MCF 10A (cell line): ENCODE data around the gene TFIP11. TPM values are rescaled to one million over a fixed set of nuclear protein-coding genes. Genes with fewer than 3 reads are reported as not detected.

Experiments
- Bru-seq: library from RNA; stranded (reverse); fragments of 400-500 nt; gene quantifications from one replicate; lab custom pipeline; 2021; lab: Mats Ljungman, UMichigan
- BruChase-seq, 2 experiments: library from RNA; stranded (reverse); fragments of 400-500 nt; gene quantifications; one replicate each; lab custom pipeline; 2021; lab: Mats Ljungman, UMichigan
- BruUV-seq: library from RNA; stranded (reverse); fragments of 400-500 nt; replicated peaks from 2 replicates; lab custom pipeline; 2021; lab: Mats Ljungman, UMichigan
- CTCF ChIA-PET: fragments of 300-600 bp; sonication (Branson Sonifier 250); formaldehyde crosslinking; extraction: SDS; loops from one replicate; lab custom pipeline; 2021; ENCODE audit warnings: antibody characterized with exemption, inconsistent platforms; lab: Yijun Ruan, JAX
- POLR2A ChIA-PET: fragments of 300-600, 350-650 bp; sonication (Branson Sonifier 250); formaldehyde crosslinking; extraction: SDS; loops from one replicate; lab custom pipeline; 2020; ENCODE audit warnings: antibody characterized with exemption, inconsistent platforms; lab: Yijun Ruan, JAX
- DNase-seq: peaks from one replicate; pipeline ENCODE4 v3.0.0-alpha.2; 2018; ENCODE audit not compliant: unreplicated experiment
- H3K27ac Mint-ChIP-seq: one replicate; pipeline ENCODE4 v1.8.0; 2022; ENCODE audit warnings: mild to moderate bottlenecking, low read depth, mixed read lengths; ENCODE audit not compliant: unreplicated experiment
- H3K27me3 Mint-ChIP-seq: one replicate; pipeline ENCODE4 v1.8.0; 2022; ENCODE audit warnings: mixed read lengths; ENCODE audit not compliant: insufficient read depth, unreplicated experiment
- H3K36me3 Mint-ChIP-seq: one replicate; pipeline ENCODE4 v1.8.0; 2022; ENCODE audit warnings: mild to moderate bottlenecking, moderate library complexity, mixed read lengths; ENCODE audit not compliant: insufficient read depth, unreplicated experiment
- H3K4me1 Mint-ChIP-seq: one replicate; pipeline ENCODE4 v1.8.0; 2022; ENCODE audit warnings: mixed read lengths; ENCODE audit not compliant: insufficient read depth, unreplicated experiment
- H3K4me3 Mint-ChIP-seq: one replicate; pipeline ENCODE4 v1.8.0; 2022; ENCODE audit warnings: mild to moderate bottlenecking, moderate library complexity, mixed read lengths; ENCODE audit not compliant: unreplicated experiment
- H3K9me3 Mint-ChIP-seq: one replicate; pipeline ENCODE4 v1.8.0; 2022; ENCODE audit warnings: mixed read lengths; ENCODE audit not compliant: unreplicated experiment
- intact Hi-C: fragments of 100-400 bp; cut with micrococcal nuclease; formaldehyde crosslinking; loops from 2 replicates; pipeline ENCODE4 v1.14.1; 2022
- long read RNA-seq: library from polyadenylated mRNA; stranded (forward); transcript quantifications from one replicate; pipeline ENCODE4 v2.0.0, GENCODE V29; 2022
- total RNA-seq: library from RNA; stranded (reverse); gene quantifications from 2 replicates; pipeline ENCODE4 v1.2.3, GENCODE V29; 2022
- TF ChIP-seq, protein P1 (sequence below): fragments of 200-600 bp; IDR thresholded peaks from one replicate; pipeline ENCODE4 v1.8.0; 2022; ENCODE audit warnings: antibody characterized with exemption, mild to moderate bottlenecking; ENCODE audit not compliant: unreplicated experiment

The TFIP11 gene
- 41.0 and 58.9 TPM in 2 replicates for total RNA-seq
- Bru-seq, nascent RNA, result percentile 73 among the genes with signal in this experiment
- percentile 82 among the genes with signal in this experiment for BruChase-seq, experiment 1, labeled RNA remaining after a 6-hour chase
- BruChase-seq, experiment 2, labeled RNA remaining after a 2-hour chase, result percentile 77 among the genes with signal in this experiment
- long read RNA-seq, transcript TFIP11-204 (15 exons, 3,586 nt), result major isoform, 105 of 171 reads
- long read RNA-seq, transcript TFIP11-201 (16 exons, 2,896 nt), result minor isoform, 17 of 171 reads
- long read RNA-seq, partial matches to known transcripts, result 8 of 171 reads
- long read RNA-seq, other reads (novel, unspliced or antisense), result 40 of 171 reads

DNA sequence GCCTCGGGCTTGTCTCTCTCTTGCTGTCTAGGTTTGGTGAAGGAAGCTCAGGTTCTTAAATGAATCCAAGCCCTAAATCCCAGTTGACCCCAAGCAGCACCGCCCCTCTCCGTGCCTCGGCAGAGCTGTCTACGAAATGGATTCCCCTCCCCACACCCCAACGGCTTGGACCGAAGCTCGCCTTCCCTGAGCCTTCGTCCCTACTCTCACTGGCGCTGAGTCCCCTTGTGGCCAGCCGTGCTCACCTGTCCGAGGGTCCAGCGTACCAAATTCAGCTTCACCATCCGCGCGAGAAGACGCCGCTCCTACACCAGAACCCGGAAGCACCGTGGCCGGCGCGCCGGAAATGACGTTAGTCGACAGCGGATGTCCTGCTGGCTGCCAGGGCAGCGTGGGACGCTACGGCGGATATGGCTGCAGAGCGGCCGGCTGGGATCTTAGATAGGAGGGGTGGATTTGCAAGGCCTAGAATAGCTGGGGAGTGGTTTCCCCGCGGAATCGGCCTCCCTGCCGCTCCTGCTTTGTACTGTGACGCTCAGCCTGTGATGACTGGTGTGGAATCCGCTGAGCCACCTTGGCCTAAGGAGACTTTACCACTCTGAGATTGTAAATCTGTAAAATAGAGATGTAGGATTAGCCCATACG lies at the start of gene TFIP11:
Gene TFIP11, minus strand, starts transcription at position 325 of the 645 bp plus-strand sequence. CDS start 2,201 bp downstream, outside the sequence.
- CTCF ChIA-PET, result interaction anchor here (0.5 to 1.6 kb wide), 5 partner anchors 9 to 1541 kb away, joined by 3 to 12 read pairs (median 4); no protein-coding TSS in a partner anchor
- Mint-ChIP-seq H3K27ac (peak within 1 kb of the TSS; percentile 99), H3K4me1 (peaks cover 16% of the 10 kb centered on the region), H3K9me3 (no peaks in the 10 kb centered on the region), H3K27me3 (no peaks in the 10 kb centered on the region), H3K4me3 (peak within 1 kb of the TSS; percentile 100), H3K36me3 (peaks cover 37% of the 10 kb centered on the region)
- TF ChIP-seq, protein P1, sequence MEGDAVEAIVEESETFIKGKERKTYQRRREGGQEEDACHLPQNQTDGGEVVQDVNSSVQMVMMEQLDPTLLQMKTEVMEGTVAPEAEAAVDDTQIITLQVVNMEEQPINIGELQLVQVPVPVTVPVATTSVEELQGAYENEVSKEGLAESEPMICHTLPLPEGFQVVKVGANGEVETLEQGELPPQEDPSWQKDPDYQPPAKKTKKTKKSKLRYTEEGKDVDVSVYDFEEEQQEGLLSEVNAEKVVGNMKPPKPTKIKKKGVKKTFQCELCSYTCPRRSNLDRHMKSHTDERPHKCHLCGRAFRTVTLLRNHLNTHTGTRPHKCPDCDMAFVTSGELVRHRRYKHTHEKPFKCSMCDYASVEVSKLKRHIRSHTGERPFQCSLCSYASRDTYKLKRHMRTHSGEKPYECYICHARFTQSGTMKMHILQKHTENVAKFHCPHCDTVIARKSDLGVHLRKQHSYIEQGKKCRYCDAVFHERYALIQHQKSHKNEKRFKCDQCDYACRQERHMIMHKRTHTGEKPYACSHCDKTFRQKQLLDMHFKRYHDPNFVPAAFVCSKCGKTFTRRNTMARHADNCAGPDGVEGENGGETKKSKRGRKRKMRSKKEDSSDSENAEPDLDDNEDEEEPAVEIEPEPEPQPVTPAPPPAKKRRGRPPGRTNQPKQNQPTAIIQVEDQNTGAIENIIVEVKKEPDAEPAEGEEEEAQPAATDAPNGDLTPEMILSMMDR, result no peak
- POLR2A ChIA-PET, result interaction anchor here (0.6 to 3.9 kb wide), 17 partner anchors 9 to 1562 kb away, joined by 3 to 58 read pairs (median 5); partner anchors contain the start of genes HPS4, SRRD and TPST2
- peak; percentile 88 for DNase-seq
- no TSS peak for BruUV-seq
- intact Hi-C loops, result loop anchor here (5.0 kb wide), 1 partner anchor 80 kb away; the partner anchor contains the start of gene TPST2

DNA sequence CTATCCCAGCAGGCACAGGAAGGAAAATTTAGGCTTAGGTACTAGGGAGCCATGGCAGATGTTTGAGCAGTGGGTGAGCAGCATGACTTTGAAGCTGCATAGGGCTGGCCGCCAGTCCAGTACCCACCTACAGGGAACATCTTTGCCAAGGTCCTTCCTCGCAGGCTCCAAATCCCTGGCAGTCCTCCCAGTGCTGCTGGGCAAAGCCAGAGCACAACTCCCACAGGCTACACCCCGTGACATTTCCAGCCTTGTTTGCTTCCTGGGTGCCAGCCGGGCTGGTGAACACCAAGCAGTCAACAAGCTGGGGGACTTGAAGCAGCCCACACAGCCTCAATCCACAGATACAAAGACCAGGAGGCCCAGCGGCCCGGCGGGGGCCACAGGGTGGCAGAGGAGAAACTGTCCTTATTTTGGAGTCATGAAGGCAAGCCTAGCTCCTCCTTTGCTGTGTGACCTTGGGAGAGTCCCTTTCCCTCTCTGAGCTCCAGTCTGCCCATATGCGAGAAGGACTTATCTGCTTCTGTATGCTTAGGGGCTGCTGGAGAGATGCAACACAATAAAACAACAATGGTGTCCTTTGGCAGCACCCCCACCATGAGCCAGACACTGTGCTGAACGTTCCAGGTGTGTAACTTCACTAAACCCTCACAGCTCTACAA lies 49.6 kb upstream of the TFIP11 start:
- BruUV-seq, result no TSS peak
- intact Hi-C loops, result no loop called here
- POLR2A ChIA-PET, result no interaction called here
- peak; percentile 7 for DNase-seq
- H3K9me3 Mint-ChIP-seq, result no peaks in the 10 kb centered on the region
- no peaks in the 10 kb centered on the region for H3K27me3 Mint-ChIP-seq
- H3K4me3 Mint-ChIP-seq, result no peak overlapping the region
- no peaks in the 10 kb centered on the region for H3K36me3 Mint-ChIP-seq
- TF ChIP-seq, protein P1, result no peak
- no peak overlapping the region for H3K27ac Mint-ChIP-seq
- CTCF ChIA-PET, result interaction anchor here (0.6 kb wide), 3 partner anchors 32 to 1655 kb away, joined by 3 read pairs; no protein-coding TSS in a partner anchor
- H3K4me1 Mint-ChIP-seq, result no peaks in the 10 kb centered on the region

DNA sequence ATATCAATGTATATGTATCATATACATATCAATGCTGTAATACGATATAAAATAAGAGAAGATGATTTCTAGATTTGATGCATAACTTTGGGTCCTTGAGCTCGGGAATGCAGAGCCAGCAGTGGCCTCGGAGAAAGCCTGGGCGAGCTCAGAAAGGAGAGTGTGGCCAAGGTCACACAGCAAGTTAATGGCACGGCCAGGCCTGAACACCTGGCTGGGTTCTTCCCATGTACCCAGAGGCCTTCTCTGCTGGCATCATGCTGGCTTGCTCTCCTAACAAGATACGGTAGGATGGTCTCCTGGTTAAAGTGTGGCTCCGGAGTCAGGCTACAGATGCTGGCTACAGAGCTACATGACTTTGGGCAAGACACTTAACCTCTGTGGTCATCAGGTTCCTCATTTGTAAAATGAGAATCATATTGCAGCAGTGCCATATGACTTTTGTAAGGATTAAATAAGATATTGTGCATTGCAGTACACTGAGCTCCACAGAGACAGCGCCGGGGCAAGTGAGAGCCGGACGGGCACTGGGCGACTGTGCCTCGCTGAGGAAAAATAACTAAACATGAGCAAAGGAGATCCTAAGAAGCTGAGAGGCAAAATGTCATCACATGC lies 47.8 kb upstream of the TFIP11 start:
- no peak overlapping the region for H3K4me3 Mint-ChIP-seq
- TF ChIP-seq, protein P1, result no peak
- no peaks in the 10 kb centered on the region for H3K4me1 Mint-ChIP-seq
- no peaks in the 10 kb centered on the region for H3K36me3 Mint-ChIP-seq
- H3K27me3 Mint-ChIP-seq, result no peaks in the 10 kb centered on the region
- no peaks in the 10 kb centered on the region for H3K9me3 Mint-ChIP-seq
- CTCF ChIA-PET, result interaction anchor here (0.5 to 1.5 kb wide), 6 partner anchors 65 to 1223 kb away, joined by 3 to 5 read pairs (median 3); no protein-coding TSS in a partner anchor
- DNase-seq, result no peak
- POLR2A ChIA-PET, result no interaction called here
- BruUV-seq, result no TSS peak
- intact Hi-C loops, result no loop called here
- no peak overlapping the region for H3K27ac Mint-ChIP-seq
